HG03565 (cell line): ENCODE measurements around the gene IGFBP2.

Experiments
- ATAC-seq: cut with Tn5 transposase; IDR thresholded peaks from one replicate; pipeline ENCODE4 v1.9.1; 2021; ENCODE audit warnings: mild to moderate bottlenecking, moderate library complexity; ENCODE audit not compliant: unreplicated experiment

Gene IGFBP2

GRCh38 chr2:216698895-216699294 is 65.7 kb downstream of the IGFBP2 start:
- ATAC-seq, result no peak

DNA sequence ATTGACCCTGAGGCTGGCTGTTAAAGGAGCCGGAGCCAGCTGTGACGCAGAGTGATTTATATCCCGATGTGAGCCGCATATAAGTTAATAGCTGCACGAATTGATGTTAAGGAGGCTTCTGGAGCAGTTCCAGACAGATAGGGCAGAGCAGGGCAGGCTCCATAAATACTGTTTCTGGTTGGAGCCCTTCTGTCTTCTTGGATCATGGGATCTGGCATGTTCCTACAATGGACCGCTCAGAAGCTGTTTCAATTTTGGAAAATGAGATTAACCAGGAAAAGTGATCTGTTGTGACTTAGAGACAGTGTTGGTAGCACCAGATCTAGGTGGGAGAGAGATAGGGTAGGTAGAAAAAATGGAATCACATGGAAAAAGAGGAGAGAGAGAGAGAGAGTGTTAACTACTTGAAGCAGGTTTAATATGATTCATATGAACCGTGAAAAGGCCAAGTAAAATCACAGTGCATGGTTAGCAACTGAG is 66.9 kb downstream of the IGFBP2 start:
- no peak for ATAC-seq

GRCh38 chr2:216700781-216701180 is 67.6 kb downstream of the IGFBP2 start:
- no peak for ATAC-seq

DNA sequence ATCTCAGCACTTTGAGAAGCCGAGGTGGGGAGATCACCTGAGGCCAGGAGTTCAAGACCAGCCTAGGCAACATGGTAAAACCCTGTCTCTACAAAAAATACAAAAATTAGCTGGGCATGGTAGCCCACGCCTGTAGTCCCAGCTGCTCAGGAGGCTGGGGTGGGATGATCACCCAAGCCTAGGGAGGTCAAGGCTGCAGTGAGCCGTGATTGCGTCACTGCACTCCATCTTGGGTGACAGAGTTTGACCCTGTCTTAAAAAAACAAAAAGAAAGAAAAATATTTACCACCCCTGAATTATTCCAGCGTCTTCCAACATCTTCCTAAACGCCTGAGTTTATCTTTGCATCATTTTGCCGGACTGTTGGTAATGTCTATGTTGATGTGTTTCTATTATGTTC is 68.3 kb downstream of the IGFBP2 start:
- ATAC-seq, result no peak

DNA sequence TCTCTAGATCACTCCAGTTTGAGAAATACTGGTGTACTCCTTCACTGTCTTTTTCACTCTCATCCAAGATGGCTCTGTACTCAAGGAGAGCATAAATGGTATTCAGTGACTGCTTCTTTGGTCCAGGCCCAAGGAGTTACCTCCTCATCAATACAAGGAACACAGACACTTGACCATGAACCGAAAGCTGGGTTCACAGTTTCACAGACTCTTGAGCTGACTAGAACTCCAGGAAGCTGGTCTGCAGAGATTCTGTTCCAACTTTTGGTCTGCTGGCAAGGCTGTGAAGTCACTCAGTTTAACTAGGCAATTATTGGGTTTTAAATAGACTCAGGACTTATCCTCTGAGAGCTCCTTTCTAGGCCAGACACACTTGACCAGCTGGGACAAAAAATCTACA is 69.5 kb downstream of the IGFBP2 start:
- ATAC-seq, result no peak

GRCh38 chr2:216710551-216711301 is 77.5 kb downstream of the IGFBP2 start:
- ATAC-seq, result no peak

DNA sequence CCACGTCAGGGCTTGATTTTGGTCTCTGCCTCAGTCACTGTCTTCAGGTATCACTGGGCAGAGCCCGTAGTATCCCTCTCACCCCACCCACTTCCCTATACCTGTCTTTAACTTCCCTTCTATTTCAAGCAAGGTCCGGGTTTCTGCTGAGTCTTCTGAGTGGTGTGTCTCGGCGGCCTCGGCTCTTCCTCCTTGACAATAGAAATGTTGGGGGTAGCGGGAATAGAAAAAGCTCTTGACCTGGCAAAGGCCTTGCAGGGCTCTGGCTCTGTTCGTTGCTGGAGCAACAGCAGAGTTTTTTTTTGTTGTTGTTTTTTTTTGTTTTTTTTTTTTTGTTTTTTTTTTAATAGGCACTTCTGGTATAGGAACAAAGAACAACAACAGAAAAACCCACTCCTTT is 78.1 kb downstream of the IGFBP2 start:
- no peak for ATAC-seq

DNA sequence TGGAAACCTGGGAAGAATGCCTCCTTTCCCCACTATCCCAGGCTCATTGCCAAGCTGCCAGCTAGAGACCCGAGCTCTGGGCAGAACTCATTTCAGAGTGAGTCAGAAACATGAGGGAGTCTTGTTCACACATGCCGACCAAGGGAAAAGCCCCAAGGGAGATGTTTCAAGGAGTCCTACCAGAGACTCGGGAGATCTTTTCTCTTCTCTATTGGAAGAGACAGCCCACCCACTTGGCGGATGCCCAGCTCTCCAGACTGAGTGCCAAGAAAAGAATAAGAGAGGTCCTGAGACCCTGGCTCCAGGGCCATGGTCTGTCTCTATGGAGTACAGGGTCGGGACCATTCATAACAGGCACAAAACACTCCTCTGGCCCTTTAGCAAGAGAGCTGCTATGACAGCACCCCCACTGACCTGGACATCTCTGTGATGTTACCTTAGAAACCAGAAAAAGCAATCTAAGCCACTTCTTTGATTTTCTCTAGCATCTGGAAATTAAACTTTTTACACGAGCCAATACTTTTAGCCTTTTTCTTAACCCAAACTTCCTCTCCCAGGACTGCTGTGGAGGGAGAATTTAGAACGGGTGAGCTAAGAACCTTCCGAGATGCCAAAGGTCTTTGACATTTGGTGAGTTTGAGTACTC is 80.6 kb downstream of the IGFBP2 start:
- ATAC-seq, result no peak
